HG02798 (cell line): ENCODE data around the gene ARHGAP5.

Experiments
- ATAC-seq: cut with Tn5 transposase; IDR thresholded peaks from one replicate; pipeline ENCODE4 v1.9.1; 2021; ENCODE audit warnings: mild to moderate bottlenecking; ENCODE audit not compliant: unreplicated experiment, poor library complexity

Gene ARHGAP5

GRCh38 chr14:32166924-32167323 lies 89.8 kb downstream of the ARHGAP5 start:
- ATAC-seq: no peak

- no peak for ATAC-seq
Observed at GRCh38 chr14:32167907-32168306, 90.8 kb downstream of the ARHGAP5 start.

- no peak for ATAC-seq
Observed at GRCh38 chr14:32169191-32169590, 92.1 kb downstream of the ARHGAP5 start.

- no peak for ATAC-seq
Observed at GRCh38 chr14:32171469-32171868, 94.4 kb downstream of the ARHGAP5 start.

- ATAC-seq: no peak
Observed at GRCh38 chr14:32183151-32184058, 106.3 kb downstream of the ARHGAP5 start.

- no peak for ATAC-seq
Observed at GRCh38 chr14:32185097-32185496, 108.0 kb downstream of the ARHGAP5 start.

- peak; percentile 64 for ATAC-seq
Observed at GRCh38 chr14:32186248-32186647, 109.1 kb downstream of the ARHGAP5 start.

- ATAC-seq: no peak
Observed at GRCh38 chr14:32189811-32190210, 112.7 kb downstream of the ARHGAP5 start.

GRCh38 chr14:32190673-32191072 lies 113.6 kb downstream of the ARHGAP5 start:
- no peak for ATAC-seq

GRCh38 chr14:32192712-32193373 lies 115.7 kb downstream of the ARHGAP5 start:
- no peak for ATAC-seq

GRCh38 chr14:32193532-32193931 lies 116.4 kb downstream of the ARHGAP5 start:
- no peak for ATAC-seq

- ATAC-seq: no peak
Observed at GRCh38 chr14:32195636-32196035, 118.5 kb downstream of the ARHGAP5 start.

- peak; percentile 49 for ATAC-seq
Observed at GRCh38 chr14:32197919-32198318, 120.8 kb downstream of the ARHGAP5 start.

GRCh38 chr14:32200368-32201192 lies 123.5 kb downstream of the ARHGAP5 start:
- peak; percentile 16 for ATAC-seq

GRCh38 chr14:32201193-32201815 lies 124.2 kb downstream of the ARHGAP5 start:
- ATAC-seq: peak; percentile 58

- no peak for ATAC-seq
Observed at GRCh38 chr14:32201816-32202490, 124.8 kb downstream of the ARHGAP5 start, which contains the start of gene RNU6-7. RNU6-7 (plus strand) TSS chr14:32202045.

GRCh38 chr14:32202491-32202997 lies 125.4 kb downstream of the ARHGAP5 start:
- ATAC-seq: no peak

GRCh38 chr14:32202998-32203882 lies 126.1 kb downstream of the ARHGAP5 start, which contains the start of gene RNU6-8:
RNU6-8 (minus strand) TSS chr14:32203269.
- ATAC-seq: peak; percentile 77
